HEK293 (cell line): Measurements from ENCODE around the gene BBIP1.

Experiments
- EGR2 ChIP-seq: fragments of 450-650 bp; formaldehyde crosslinking; IDR thresholded peaks from 2 replicates; pipeline ENCODE4 v1.5.1; 2016; ENCODE audit warnings: low read depth, missing biosample characterization, missing genetic modification characterization
- KLF16 ChIP-seq: fragments of 450-650 bp; formaldehyde crosslinking; IDR thresholded peaks from 2 replicates; pipeline ENCODE4 v1.5.1; 2017; ENCODE audit warnings: missing biosample characterization, missing genetic modification characterization
- OSR2 ChIP-seq: fragments of 450-650 bp; formaldehyde crosslinking; IDR thresholded peaks from 2 replicates; pipeline ENCODE4 v1.5.1; 2016; ENCODE audit warnings: missing biosample characterization, missing genetic modification characterization
- PBX3 ChIP-seq: sonication (generic); formaldehyde crosslinking; IDR thresholded peaks from 2 replicates; pipeline ENCODE4 v1.8.1; 2022; ENCODE audit warnings: mild to moderate bottlenecking, moderate library complexity, missing genetic modification reagents
- PRDM1 ChIP-seq: fragments of 450-650 bp; formaldehyde crosslinking; IDR thresholded peaks from 2 replicates; pipeline ENCODE4; 2016; ENCODE audit warnings: missing biosample characterization, missing genetic modification characterization
- PRDM10 ChIP-seq: fragments of 450-650 bp; formaldehyde crosslinking; IDR thresholded peaks from 2 replicates; pipeline ENCODE4 v1.5.1; 2016; ENCODE audit warnings: missing biosample characterization, missing genetic modification characterization
- SP2 ChIP-seq: fragments of 450-650 bp; formaldehyde crosslinking; IDR thresholded peaks from 2 replicates; pipeline ENCODE4 v1.5.1; 2016; ENCODE audit warnings: missing biosample characterization, missing genetic modification characterization
- TRIM28 ChIP-seq: IDR thresholded peaks from 2 replicates; pipeline ENCODE4 v1.6.1; 2011; ENCODE audit warnings: low read length, control low read depth, borderline replicate concordance
- ZBTB26 ChIP-seq: fragments of 450-650 bp; formaldehyde crosslinking; optimal IDR thresholded peaks from 2 replicates; pipeline ENCODE3; 2016; ENCODE audit warnings: missing biosample characterization, mild to moderate bottlenecking, missing genetic modification characterization
- ZEB2 ChIP-seq: fragments of 450-650 bp; formaldehyde crosslinking; IDR thresholded peaks from 2 replicates; pipeline ENCODE4 v1.5.1; 2016; ENCODE audit warnings: missing biosample characterization, missing genetic modification characterization
- ZNF350 ChIP-seq: fragments of 450-650 bp; formaldehyde crosslinking; IDR thresholded peaks from 2 replicates; pipeline ENCODE4 v1.5.0; 2017; ENCODE audit warnings: missing biosample characterization, mild to moderate bottlenecking, missing genetic modification characterization
- ZNF518A ChIP-seq: fragments of 450-650 bp; formaldehyde crosslinking; conservative IDR thresholded peaks from 2 replicates; pipeline ENCODE4 v1.5.1; 2016; ENCODE audit warnings: low read depth, missing biosample characterization, missing genetic modification characterization
- ZNF626 ChIP-seq: fragments of 450-650 bp; sonication (Bioruptor Pico); formaldehyde crosslinking; IDR thresholded peaks from 2 replicates; pipeline ENCODE4 v1.5.1; 2018; ENCODE audit warnings: missing biosample characterization, missing genetic modification characterization, inconsistent platforms
- ZNF776 ChIP-seq: fragments of 450-650 bp; formaldehyde crosslinking; IDR thresholded peaks from 2 replicates; pipeline ENCODE4 v1.5.0; 2017; ENCODE audit warnings: missing biosample characterization, missing genetic modification characterization, borderline replicate concordance
- ZNF843 ChIP-seq: fragments of 450-650 bp; formaldehyde crosslinking; IDR thresholded peaks from 2 replicates; pipeline ENCODE4 v1.5.1; 2016; ENCODE audit warnings: missing biosample characterization, missing genetic modification characterization
- TF ChIP-seq, protein P1 (sequence below): fragments of 450-650 bp; formaldehyde crosslinking; IDR thresholded peaks from 2 replicates; pipeline ENCODE4 v1.5.1; 2017; ENCODE audit warnings: missing biosample characterization, missing genetic modification characterization
- TF ChIP-seq, protein P2 (sequence below): fragments of 450-650 bp; formaldehyde crosslinking; IDR thresholded peaks from 2 replicates; pipeline ENCODE4 v1.5.1; 2016; ENCODE audit warnings: missing biosample characterization, missing genetic modification characterization
- TF ChIP-seq, protein P3 (sequence below): fragments of 450-650 bp; formaldehyde crosslinking; IDR thresholded peaks from 2 replicates; pipeline ENCODE4 v1.5.1; 2017; ENCODE audit warnings: missing biosample characterization, missing genetic modification characterization
- TF ChIP-seq, protein P4 (sequence below): fragments of 450-650 bp; IDR thresholded peaks from 2 replicates; pipeline ENCODE4 v1.5.1; 2018; ENCODE audit warnings: missing biosample characterization, mild to moderate bottlenecking, missing genetic modification characterization

Gene BBIP1

DNA sequence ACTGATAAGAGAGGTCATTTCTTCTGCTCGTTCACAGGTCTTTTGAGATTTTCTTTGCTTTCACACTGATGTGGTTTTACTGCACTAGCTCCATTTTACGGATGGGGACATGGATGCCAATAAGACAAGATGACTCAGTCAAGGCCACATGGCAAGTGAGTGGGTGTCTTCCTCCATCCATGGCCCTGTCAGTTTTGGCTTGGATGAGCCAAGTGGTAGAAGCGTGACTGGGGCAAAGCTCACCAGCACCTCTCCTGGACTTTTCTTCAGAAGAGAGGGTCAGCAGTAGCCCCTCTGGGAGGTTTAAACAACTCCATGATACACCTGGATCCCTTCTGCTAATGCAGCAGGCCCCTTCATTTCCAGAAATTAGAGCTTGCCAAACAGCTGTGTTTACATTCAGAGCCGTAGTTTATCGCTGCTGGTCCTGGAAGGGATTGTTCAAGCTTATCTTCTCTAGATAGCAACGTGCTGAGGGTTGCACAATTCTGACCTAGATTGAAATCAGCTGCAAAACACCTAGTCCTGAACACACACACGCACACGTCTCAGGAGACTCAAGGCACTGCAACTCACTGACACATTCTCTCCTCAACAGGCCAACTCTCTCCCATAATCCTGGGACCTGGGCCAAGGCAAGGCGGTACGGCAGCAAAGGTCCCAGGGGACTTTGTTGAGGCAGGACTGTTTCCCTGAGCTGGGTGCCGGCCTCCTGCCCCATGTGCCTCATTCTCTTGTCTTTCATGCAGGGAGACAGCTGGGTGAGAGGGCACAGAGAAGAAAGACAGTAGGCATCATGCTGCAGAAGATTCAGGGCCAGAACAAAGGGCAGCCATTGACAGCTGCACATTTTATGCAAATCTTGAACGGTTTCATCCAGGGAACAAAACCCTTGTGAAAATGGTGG is 61.5 kb downstream of the BBIP1 start (continued):
- TF ChIP-seq, protein P1, sequence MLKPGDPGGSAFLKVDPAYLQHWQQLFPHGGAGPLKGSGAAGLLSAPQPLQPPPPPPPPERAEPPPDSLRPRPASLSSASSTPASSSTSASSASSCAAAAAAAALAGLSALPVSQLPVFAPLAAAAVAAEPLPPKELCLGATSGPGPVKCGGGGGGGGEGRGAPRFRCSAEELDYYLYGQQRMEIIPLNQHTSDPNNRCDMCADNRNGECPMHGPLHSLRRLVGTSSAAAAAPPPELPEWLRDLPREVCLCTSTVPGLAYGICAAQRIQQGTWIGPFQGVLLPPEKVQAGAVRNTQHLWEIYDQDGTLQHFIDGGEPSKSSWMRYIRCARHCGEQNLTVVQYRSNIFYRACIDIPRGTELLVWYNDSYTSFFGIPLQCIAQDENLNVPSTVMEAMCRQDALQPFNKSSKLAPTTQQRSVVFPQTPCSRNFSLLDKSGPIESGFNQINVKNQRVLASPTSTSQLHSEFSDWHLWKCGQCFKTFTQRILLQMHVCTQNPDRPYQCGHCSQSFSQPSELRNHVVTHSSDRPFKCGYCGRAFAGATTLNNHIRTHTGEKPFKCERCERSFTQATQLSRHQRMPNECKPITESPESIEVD: no peak
- TF ChIP-seq, protein P2, sequence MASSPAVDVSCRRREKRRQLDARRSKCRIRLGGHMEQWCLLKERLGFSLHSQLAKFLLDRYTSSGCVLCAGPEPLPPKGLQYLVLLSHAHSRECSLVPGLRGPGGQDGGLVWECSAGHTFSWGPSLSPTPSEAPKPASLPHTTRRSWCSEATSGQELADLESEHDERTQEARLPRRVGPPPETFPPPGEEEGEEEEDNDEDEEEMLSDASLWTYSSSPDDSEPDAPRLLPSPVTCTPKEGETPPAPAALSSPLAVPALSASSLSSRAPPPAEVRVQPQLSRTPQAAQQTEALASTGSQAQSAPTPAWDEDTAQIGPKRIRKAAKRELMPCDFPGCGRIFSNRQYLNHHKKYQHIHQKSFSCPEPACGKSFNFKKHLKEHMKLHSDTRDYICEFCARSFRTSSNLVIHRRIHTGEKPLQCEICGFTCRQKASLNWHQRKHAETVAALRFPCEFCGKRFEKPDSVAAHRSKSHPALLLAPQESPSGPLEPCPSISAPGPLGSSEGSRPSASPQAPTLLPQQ (tag by site-specific recombination): peak; percentile 75
- TF ChIP-seq PRDM1: peak; percentile 91
- no peak for TF ChIP-seq ZNF350 (tag by site-specific recombination)
- 0 out of 2 replicates have a peak, but pooled peaks have one; percentile 32 for TF ChIP-seq OSR2 (tag by site-specific recombination)
- no peak for TF ChIP-seq SP2
- TF ChIP-seq ZNF843: peak; percentile 73
- TF ChIP-seq, protein P3, sequence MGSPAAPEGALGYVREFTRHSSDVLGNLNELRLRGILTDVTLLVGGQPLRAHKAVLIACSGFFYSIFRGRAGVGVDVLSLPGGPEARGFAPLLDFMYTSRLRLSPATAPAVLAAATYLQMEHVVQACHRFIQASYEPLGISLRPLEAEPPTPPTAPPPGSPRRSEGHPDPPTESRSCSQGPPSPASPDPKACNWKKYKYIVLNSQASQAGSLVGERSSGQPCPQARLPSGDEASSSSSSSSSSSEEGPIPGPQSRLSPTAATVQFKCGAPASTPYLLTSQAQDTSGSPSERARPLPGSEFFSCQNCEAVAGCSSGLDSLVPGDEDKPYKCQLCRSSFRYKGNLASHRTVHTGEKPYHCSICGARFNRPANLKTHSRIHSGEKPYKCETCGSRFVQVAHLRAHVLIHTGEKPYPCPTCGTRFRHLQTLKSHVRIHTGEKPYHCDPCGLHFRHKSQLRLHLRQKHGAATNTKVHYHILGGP (tag by site-specific recombination): peak; percentile 59; the same call in 1 of the 2 replicates
- no peak for TF ChIP-seq ZBTB26 (tag by site-specific recombination)
- 0 out of 2 replicates have a peak, but pooled peaks have one; percentile 18 for TF ChIP-seq ZNF518A (tag by site-specific recombination)
- TF ChIP-seq PBX3 (CRISPR knock-in tag): no peak
- TF ChIP-seq KLF16 (tag by site-specific recombination): 0 out of 2 replicates have a peak, but pooled peaks have one; percentile 15
- peak; percentile 90 for TF ChIP-seq TRIM28
- TF ChIP-seq EGR2 (tag by site-specific recombination): 0 out of 2 replicates have a peak, but pooled peaks have one; percentile 28
- TF ChIP-seq ZNF626: no peak
- TF ChIP-seq ZNF776 (tag by site-specific recombination): no peak
- TF ChIP-seq, protein P4, sequence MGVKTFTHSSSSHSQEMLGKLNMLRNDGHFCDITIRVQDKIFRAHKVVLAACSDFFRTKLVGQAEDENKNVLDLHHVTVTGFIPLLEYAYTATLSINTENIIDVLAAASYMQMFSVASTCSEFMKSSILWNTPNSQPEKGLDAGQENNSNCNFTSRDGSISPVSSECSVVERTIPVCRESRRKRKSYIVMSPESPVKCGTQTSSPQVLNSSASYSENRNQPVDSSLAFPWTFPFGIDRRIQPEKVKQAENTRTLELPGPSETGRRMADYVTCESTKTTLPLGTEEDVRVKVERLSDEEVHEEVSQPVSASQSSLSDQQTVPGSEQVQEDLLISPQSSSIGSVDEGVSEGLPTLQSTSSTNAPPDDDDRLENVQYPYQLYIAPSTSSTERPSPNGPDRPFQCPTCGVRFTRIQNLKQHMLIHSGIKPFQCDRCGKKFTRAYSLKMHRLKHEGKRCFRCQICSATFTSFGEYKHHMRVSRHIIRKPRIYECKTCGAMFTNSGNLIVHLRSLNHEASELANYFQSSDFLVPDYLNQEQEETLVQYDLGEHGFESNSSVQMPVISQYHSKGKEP (tag by site-specific recombination): 0 out of 2 replicates have a peak, but pooled peaks have one; percentile 5
- 0 out of 2 replicates have a peak, but pooled peaks have one; percentile 28 for TF ChIP-seq ZEB2 (tag by site-specific recombination)
- peak; percentile 92 for TF ChIP-seq PRDM10 (tag by site-specific recombination)
